Measurements from ENCODE around the gene SLC44A3. TPM values are rescaled to one million over a fixed set of nuclear protein-coding genes. Genes with fewer than 3 reads are reported as not detected.

SLC44A3 gene
- total RNA-seq, 1 donor = 2.9 TPM

DNA sequence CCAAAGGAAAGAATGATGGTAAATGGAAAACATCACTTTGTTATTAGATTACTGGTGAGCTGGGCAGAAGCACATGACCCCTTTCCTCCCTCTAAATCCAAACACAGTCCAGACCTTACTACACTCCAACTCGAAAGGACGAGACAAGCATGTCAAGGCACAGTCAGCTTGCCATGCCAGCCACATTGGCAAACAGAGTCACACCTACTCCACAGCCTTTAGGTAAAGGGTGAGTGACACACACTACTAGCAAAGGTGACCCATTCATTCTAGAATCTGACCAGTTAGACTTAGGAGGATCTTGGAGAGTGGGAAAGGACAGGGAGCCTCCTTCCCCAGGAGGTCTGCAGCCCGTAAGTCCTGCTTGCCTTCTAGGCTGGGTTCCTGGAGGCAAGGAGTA, 3.0 kb downstream of the SLC44A3 start:
- no peaks in the 10 kb centered on the region for H4K20me1 ChIP-seq (ENCODE audit: insufficient read depth, low read length)
- no peaks in the 10 kb centered on the region for H3K9me3 ChIP-seq (ENCODE audit: low read depth, low read length)
- TF ChIP-seq, protein P1, sequence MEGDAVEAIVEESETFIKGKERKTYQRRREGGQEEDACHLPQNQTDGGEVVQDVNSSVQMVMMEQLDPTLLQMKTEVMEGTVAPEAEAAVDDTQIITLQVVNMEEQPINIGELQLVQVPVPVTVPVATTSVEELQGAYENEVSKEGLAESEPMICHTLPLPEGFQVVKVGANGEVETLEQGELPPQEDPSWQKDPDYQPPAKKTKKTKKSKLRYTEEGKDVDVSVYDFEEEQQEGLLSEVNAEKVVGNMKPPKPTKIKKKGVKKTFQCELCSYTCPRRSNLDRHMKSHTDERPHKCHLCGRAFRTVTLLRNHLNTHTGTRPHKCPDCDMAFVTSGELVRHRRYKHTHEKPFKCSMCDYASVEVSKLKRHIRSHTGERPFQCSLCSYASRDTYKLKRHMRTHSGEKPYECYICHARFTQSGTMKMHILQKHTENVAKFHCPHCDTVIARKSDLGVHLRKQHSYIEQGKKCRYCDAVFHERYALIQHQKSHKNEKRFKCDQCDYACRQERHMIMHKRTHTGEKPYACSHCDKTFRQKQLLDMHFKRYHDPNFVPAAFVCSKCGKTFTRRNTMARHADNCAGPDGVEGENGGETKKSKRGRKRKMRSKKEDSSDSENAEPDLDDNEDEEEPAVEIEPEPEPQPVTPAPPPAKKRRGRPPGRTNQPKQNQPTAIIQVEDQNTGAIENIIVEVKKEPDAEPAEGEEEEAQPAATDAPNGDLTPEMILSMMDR (IDR thresholded peaks at IDR 0.05; ENCODE audit: extremely low read depth, low read depth, low read length) = no peak
- no peaks in the 10 kb centered on the region for H3K79me2 ChIP-seq (ENCODE audit: insufficient read depth, low read length)
- no peaks in the 10 kb centered on the region for H3K36me3 ChIP-seq (ENCODE audit: insufficient read depth, low read length)
- peaks cover 4% of the 10 kb centered on the region for H3K4me1 ChIP-seq (ENCODE audit: insufficient read depth, low read length)
- no peak overlapping the region for H3K4me3 ChIP-seq (ENCODE audit: insufficient read depth, low read length)
- H3K4me2 ChIP-seq (ENCODE audit: insufficient read depth, low read length) = no peak overlapping the region
- no peak for DNase-seq (ENCODE audit: insufficient read length, low spot score, missing footprints)
- H3K27me3 ChIP-seq (ENCODE audit: insufficient read depth, low read length) = peaks cover 67% of the 10 kb centered on the region
- H3K27ac ChIP-seq (ENCODE audit: low read depth, low read length) = no peak overlapping the region
- H2AFZ ChIP-seq (ENCODE audit: low read length) = no peak overlapping the region

DNA sequence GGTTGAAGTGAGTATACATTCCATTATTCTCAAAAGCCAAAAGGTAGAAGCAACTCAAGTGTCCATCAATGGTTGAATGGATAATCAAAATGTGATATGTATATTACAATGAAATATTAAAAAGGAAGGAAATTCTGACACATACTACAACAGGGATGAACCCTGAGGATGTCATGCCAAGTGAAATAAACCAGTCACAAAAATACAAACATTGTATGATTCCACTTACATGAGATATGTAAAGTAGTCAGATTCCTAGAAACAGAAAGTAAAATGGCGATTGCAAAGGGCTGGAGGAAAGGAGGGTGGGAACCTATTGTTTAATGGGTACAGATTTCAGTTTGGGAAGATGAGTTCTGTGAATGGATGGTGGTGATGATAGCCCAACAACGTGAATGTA, 5.8 kb downstream of the SLC44A3 start:
- no peak overlapping the region for H2AFZ ChIP-seq (ENCODE audit: low read length)
- no peaks in the 10 kb centered on the region for H3K36me3 ChIP-seq (ENCODE audit: insufficient read depth, low read length)
- H3K4me3 ChIP-seq (ENCODE audit: insufficient read depth, low read length) = no peak overlapping the region
- H3K4me2 ChIP-seq (ENCODE audit: insufficient read depth, low read length) = no peak overlapping the region
- H3K4me1 ChIP-seq (ENCODE audit: insufficient read depth, low read length) = no peaks in the 10 kb centered on the region
- H3K27me3 ChIP-seq (ENCODE audit: insufficient read depth, low read length) = peaks cover 44% of the 10 kb centered on the region
- no peak for DNase-seq (ENCODE audit: insufficient read length, low spot score, missing footprints)
- H3K27ac ChIP-seq (ENCODE audit: low read depth, low read length) = no peak overlapping the region
- H4K20me1 ChIP-seq (ENCODE audit: insufficient read depth, low read length) = no peaks in the 10 kb centered on the region
- H3K9me3 ChIP-seq (ENCODE audit: low read depth, low read length) = no peaks in the 10 kb centered on the region
- H3K79me2 ChIP-seq (ENCODE audit: insufficient read depth, low read length) = no peaks in the 10 kb centered on the region
- TF ChIP-seq, protein P1 (IDR thresholded peaks at IDR 0.05; ENCODE audit: extremely low read depth, low read depth, low read length) = no peak

DNA sequence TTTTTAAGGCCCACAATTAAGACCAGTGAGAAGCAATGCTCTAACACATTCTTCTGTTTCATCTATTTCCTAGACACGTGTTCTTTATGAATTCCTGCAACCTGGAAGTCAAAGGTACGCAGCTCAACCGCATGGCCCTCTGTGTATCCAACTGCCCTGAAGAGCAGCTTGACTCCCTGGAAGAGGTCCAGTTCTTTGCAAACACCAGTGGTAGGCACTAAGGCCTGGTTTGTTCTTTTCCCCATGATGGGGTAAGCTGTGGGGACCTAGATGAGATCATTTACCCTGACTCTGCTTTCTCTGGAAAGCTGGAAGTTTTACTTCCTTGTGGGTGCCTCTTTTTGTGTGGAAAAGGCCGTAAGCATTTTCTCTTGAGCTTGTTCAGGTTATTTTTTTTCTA, 7.3 kb downstream of the SLC44A3 start:
- no peaks in the 10 kb centered on the region for H3K36me3 ChIP-seq (ENCODE audit: insufficient read depth, low read length)
- H2AFZ ChIP-seq (ENCODE audit: low read length) = no peak overlapping the region
- no peak overlapping the region for H3K4me3 ChIP-seq (ENCODE audit: insufficient read depth, low read length)
- H3K4me1 ChIP-seq (ENCODE audit: insufficient read depth, low read length) = no peaks in the 10 kb centered on the region
- no peaks in the 10 kb centered on the region for H3K79me2 ChIP-seq (ENCODE audit: insufficient read depth, low read length)
- H4K20me1 ChIP-seq (ENCODE audit: insufficient read depth, low read length) = no peaks in the 10 kb centered on the region
- H3K9me3 ChIP-seq (ENCODE audit: low read depth, low read length) = no peaks in the 10 kb centered on the region
- no peak overlapping the region for H3K27ac ChIP-seq (ENCODE audit: low read depth, low read length)
- DNase-seq (ENCODE audit: insufficient read length, low spot score, missing footprints) = no peak
- TF ChIP-seq, protein P1 (IDR thresholded peaks at IDR 0.05; ENCODE audit: extremely low read depth, low read depth, low read length) = no peak
- peaks cover 30% of the 10 kb centered on the region for H3K27me3 ChIP-seq (ENCODE audit: insufficient read depth, low read length)
- H3K4me2 ChIP-seq (ENCODE audit: insufficient read depth, low read length) = no peak overlapping the region

DNA sequence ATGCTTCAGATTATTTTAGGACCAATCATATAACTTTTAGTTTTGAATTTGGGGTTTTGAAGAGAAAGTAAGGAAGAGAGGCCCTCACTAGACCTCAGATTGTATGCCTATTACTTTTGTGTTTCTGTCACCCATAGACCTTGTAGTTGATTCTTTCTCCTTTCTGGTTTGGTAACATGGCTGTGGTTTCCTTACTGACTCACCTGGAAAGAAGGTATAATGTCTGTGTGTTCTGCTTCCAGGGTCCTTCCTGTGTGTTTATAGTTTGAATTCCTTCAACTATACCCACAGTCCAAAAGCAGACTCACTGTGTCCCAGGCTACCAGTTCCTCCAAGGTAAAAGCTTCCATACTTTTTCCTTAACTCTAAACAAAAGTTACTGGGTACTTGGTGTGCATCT, 8.1 kb downstream of the SLC44A3 start:
- H3K4me3 ChIP-seq (ENCODE audit: insufficient read depth, low read length) = no peak overlapping the region
- no peaks in the 10 kb centered on the region for H3K36me3 ChIP-seq (ENCODE audit: insufficient read depth, low read length)
- H3K79me2 ChIP-seq (ENCODE audit: insufficient read depth, low read length) = no peaks in the 10 kb centered on the region
- H3K4me2 ChIP-seq (ENCODE audit: insufficient read depth, low read length) = no peak overlapping the region
- H3K27ac ChIP-seq (ENCODE audit: low read depth, low read length) = no peak overlapping the region
- no peaks in the 10 kb centered on the region for H4K20me1 ChIP-seq (ENCODE audit: insufficient read depth, low read length)
- H3K9me3 ChIP-seq (ENCODE audit: low read depth, low read length) = no peaks in the 10 kb centered on the region
- no peak for DNase-seq (ENCODE audit: insufficient read length, low spot score, missing footprints)
- no peak overlapping the region for H2AFZ ChIP-seq (ENCODE audit: low read length)
- TF ChIP-seq, protein P1 (IDR thresholded peaks at IDR 0.05; ENCODE audit: extremely low read depth, low read depth, low read length) = no peak
- H3K27me3 ChIP-seq (ENCODE audit: insufficient read depth, low read length) = peaks cover 22% of the 10 kb centered on the region
- no peaks in the 10 kb centered on the region for H3K4me1 ChIP-seq (ENCODE audit: insufficient read depth, low read length)
